Measurements from ENCODE around the gene SUGP1.

The SUGP1 gene

DNA sequence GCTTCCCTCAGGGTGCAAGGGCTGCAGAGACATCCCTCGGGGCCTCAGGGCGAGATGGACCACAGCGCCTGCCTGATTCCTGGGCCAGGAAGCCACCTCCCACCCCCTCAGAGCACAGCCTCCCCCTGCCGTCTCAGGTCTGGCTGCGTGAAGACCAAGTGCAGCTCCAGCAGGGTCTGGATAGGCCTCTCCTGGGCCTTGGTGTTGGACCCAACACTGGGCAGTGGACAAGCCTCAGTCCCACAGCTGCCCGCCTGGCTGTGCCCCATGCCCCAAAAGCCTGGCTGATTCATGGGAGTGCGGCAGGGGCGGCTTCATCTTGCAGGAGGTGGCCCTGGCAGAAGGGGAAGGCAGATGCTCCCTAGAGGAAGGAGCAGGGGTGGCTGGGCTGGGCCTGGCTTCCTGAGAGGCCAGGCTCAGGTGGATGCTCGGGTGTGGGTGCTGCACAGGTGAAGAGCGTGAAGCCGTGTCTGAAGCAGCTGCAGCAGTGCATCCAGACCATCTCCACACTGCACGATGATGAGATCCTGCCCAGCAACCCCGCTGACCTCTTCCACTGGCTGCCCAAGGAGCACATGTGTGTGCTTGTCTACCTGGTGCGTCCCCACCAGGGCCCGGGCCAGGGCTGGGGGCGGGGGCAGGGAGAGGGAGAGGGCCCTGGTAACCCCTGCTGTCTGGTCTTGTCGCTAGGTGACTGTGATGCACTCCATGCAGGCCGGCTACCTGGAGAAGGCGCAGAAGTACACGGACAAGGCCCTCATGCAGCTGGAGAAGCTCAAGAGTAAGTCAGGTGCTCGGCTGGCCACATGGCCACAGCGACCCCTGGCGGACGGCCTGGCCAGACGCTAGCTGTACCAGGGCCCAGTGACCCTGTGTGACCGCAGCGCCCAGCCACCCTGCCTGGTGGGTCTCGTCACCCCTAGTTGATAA, 22.0 kb upstream of the SUGP1 start:
- peak; percentile 82 for DNase-seq (ENCODE audit: low read depth, low spot score)

DNA sequence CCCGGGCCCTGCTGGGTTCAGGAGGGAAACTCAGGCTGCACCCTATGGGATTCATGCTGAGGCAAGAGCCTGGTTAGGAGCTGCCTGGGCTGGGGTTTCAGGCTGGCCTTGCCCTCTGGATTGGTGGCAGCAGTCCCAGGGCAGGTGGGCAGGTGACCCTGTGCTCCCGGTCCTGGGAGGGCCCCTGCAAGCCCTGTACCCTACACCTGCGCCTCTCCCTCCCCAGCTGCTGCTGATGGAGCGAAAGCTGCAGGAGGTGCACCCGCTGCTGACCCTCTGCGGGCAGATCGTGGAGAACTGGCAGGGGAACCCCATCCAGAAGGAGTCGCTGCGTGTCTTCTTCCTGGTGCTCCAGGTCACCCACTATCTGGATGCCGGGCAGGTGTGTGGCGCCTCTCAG, 20.7 kb upstream of the SUGP1 start:
- no peak for DNase-seq (ENCODE audit: low read depth, low spot score)

DNA sequence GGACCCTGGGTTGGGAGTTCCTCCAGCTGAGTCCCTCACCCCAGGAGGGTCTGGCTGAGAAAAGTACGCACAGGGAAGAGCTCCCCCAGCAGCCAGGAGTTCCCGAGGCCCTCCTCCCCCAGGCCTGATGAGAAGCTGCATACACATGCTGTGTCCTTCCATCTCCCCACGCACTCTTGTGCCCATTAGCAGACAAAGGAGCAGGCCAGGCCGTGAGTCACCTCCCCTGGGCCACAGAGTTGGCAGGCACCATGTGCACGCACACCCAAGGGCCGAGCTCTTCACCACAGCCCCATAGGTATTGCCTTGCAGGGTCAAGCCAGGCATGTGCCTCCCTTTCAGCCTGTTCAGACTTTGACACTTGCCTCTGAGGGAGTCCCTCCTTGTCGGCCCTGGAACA, 17.8 kb upstream of the SUGP1 start:
- DNase-seq (ENCODE audit: low read depth, low spot score), result peak; percentile 92

DNA sequence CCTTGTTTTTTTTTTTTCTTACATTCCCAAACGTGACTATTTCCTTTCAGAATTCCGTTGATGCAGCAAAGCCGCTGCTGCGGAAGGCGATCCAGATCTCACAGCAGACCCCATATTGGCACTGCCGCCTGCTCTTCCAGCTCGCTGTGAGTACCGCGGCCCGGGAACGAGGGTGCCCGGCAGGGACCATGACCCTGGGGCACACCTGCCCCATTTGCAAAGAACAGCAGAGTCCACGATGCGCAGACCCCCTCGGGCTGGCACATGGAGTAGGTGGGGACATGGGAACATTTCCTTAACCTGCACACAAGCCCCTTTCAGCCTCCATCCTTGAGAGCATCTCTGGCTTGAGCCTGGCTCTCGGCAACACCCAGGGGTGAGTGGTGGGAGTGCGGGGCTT, 16.8 kb upstream of the SUGP1 start:
- no peak for DNase-seq (ENCODE audit: low read depth, low spot score)

GRCh38 chr19:19336597-19336996, 16.3 kb upstream of the SUGP1 start:
- no peak for DNase-seq (ENCODE audit: low read depth, low spot score)

DNA sequence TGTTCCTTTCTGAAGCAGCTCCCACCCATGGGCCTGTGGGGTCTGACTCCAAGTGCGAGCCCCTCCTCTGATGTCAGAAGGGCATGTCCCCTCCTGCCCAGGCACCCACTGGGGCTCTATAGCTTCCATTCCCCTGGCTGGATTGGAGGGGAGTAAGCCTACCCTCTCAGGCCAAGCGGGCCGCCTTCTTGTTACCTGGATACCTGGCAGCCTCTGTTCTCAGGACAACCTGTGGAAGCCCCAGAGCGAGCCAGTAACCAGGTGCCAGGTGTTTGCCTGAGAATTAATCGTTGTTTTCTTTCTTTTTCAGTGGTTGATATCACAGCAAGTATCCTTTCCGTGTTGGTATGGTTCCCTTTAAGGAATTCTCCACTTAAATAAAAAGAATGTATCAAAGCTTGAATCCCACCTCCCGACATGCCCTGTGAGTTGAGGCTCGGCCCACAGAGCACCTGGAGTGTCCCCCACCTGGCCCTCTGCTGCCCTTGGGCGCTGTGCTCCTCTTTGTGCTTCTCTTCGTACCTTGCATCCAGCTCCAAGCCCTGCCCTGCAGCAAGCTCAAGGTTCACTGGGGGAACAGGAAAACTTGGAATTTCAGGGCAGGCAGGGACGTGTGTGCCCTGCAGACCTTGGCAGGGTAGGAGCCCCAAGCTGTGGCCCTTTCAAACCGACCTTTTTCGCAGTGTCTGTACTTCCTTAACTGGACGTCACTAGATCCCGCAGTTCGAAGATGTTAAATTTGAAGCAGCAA, 15.3 kb upstream of the SUGP1 start:
- no peak for DNase-seq (ENCODE audit: low read depth, low spot score)

GRCh38 chr19:19334989-19335344, 14.7 kb upstream of the SUGP1 start:
- no peak for DNase-seq (ENCODE audit: low read depth, low spot score)

GRCh38 chr19:19334063-19334988, 14.0 kb upstream of the SUGP1 start:
- no peak for DNase-seq (ENCODE audit: low read depth, low spot score)

DNA sequence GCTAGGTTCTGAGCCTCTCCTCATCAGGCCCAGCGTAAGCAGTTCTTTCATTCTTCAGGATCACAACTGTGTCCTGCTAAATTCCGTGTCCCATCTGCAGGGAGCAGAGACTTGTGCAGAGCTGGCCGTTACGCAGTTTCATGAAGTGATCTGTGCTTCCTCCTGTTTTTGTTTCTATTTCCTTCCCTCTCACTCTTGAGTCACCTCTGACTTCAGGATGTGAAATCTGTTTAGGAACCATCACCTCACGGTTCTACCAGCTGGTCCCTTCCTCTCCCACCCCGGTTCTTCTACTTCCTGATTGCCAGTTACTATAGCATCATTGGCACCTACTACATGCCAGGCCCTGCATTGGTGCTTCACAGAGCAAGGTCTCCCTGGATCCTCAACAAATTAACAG, 8.8 kb upstream of the SUGP1 start:
- DNase-seq (ENCODE audit: low read depth, low spot score), result no peak

DNA sequence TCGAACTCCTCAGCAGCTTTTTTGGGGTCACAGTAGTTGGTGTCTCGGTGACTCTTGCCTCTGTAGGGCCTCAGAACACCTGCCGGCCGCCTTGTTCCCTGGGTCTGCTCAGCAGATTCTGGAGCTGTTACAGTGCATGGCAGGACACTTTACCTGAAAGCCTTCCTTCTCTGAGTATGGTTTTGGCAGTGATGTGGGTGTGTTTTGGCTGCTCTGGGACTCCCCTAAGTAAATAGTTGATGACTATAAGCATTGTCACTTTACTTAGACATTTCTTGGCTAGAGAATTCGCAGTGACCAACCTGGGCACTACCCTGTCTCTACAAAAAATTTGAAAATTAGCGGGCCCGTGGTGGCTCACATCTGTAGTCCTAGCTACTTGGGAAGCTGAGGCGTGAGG, 7.4 kb upstream of the SUGP1 start:
- no peak for DNase-seq (ENCODE audit: low read depth, low spot score)

DNA sequence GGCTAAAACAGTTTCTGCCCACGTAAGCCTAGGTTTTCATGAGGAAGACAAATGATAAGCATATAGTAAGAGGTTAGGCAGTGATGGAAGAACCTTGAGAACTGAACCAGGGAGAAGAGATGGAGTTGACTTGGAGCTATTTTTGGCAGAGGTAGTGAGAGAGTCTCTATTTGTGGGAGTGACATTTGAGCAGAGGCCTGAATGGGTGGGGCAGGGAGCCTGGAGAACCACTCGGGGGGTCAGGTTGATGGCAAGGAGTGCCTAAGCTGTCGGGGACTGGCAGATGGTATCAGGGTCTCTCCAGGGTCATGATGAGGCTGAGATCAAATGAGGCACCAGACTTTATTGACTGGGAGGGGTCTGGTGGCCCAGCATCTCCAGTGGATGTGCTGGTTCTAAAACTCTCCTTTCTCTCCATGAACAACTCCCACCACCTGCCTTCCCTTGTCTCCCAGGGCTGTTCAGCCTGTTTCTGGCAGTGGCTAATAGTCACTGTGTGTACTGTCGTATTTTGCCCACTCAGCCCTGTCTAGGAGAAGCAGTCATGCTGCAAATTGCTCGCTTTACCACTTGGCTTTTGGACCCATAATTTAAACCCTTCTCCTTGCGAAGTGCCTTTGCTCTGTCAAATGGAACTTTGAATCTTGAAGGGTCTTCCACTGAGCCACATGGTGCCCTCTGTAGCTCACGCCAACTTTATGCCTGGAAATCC, 3.9 kb upstream of the SUGP1 start:
- no peak for DNase-seq (ENCODE audit: low read depth, low spot score)

- peak; percentile 35 for DNase-seq (ENCODE audit: low read depth, low spot score)
Measured at GRCh38 chr19:19321141-19321577, 850 bp upstream of the SUGP1 start.

GRCh38 chr19:19319732-19320360, 463 bp downstream of the SUGP1 start:
- DNase-seq (ENCODE audit: low read depth, low spot score), result no peak

DNA sequence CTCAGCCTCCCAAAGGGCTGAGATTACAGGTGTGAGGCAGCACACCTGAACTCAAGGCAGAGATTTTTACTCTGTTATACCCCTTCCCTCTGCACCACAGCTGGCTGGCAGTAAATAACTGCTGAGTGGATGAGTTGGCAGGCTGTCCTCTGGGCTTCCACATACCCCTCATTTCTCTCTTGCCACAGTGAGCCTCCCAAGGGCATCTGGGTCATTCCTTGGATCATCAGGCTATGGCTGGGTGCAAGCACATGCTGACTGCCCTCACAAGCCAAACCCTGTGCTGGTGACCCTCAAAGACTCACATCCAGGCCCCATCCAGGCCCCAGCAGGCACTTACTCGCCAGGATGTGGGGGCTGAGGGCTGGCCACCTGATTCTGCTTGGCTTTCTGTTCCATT, 4.2 kb downstream of the SUGP1 start:
- DNase-seq (ENCODE audit: low read depth, low spot score), result no peak

DNA sequence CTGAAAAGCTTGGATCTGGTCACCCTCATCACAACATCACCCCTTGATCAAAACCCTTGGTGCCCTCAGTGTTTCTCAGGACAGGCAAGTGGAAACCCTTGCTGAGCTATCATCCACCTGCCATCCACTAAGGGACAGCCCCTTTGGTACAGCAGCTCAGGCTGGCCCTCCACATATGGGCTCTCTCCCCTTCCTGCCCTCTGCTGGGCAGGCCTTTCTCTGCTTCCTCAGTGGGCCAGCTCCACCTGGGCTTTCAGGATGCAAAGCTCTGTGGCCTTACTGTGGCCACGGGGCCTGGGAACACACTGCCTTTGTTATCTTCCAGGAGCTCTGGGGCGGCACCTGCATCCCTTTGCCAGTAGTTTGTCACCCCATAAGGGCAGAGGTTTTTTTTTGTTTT, 4.9 kb downstream of the SUGP1 start:
- DNase-seq (ENCODE audit: low read depth, low spot score), result no peak

DNA sequence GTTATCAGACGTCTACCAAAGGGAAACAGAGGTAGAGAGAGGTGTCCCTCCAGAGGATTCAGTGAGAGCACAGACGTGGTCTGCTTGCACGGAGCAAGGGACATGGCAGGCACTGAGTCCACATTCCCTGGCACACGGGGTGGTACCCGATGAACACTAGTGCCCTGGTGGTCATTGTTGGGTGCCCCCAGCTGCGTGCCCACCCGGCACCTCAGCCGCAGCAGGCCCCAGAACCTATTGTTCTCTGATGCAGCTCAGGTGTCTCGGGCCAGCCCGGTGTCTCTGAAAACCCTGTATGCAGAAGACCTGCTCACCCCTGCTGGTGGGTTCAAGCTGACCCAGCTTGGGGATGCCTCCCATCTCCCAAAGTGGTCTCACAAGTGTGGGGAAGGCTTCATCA, 11.9 kb downstream of the SUGP1 start:
- DNase-seq (ENCODE audit: low read depth, low spot score), result no peak

DNA sequence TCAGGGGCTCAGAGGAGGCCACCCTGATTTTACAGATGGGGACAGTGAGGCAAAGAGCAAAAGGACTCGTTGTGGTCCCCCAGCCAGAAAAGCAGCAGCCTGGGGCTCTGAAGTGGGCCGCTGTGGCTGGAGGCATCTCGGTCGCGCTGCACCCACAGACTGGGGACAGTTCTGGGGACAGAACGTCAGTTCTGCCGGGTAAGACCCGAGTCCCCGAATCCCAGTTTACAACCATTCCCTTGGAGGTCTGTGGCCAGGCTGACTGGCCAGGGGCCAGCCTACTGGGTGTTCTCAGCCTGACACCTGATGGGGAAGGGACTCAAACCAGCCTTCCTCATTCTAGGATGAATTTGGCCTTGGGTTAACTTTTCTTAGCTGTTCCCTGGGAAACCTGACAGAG, 14.1 kb downstream of the SUGP1 start:
- DNase-seq (ENCODE audit: low read depth, low spot score), result no peak

GRCh38 chr19:19305696-19306095, 14.6 kb downstream of the SUGP1 start:
- DNase-seq (ENCODE audit: low read depth, low spot score), result no peak

GRCh38 chr19:19305066-19305465, 15.2 kb downstream of the SUGP1 start:
- no peak for DNase-seq (ENCODE audit: low read depth, low spot score)

GRCh38 chr19:19304186-19304965, 15.9 kb downstream of the SUGP1 start:
- peak; percentile 76 for DNase-seq (ENCODE audit: low read depth, low spot score)

Data from astrocyte of the hippocampus (primary cell).